Activated naive CD8-positive, alpha-beta T cell (primary cell): ENCODE results near the gene CNGB1.
A peak's percentile ranks its signal among the peaks of the same experiment; 100 is the strongest.

Source experiments
- H3K27ac Mint-ChIP-seq: one replicate; pipeline ENCODE4 v1.8.0; 2021; ENCODE audit warnings: mixed read lengths
- H3K27me3 Mint-ChIP-seq: one replicate; pipeline ENCODE4 v1.8.0; 2021; ENCODE audit warnings: mixed read lengths
- H3K36me3 Mint-ChIP-seq: one replicate; pipeline ENCODE4 v1.8.0; 2021; ENCODE audit warnings: mixed read lengths
- H3K4me1 Mint-ChIP-seq: one replicate; pipeline ENCODE4 v1.8.0; 2021; ENCODE audit warnings: low read depth, mixed read lengths
- H3K4me3 Mint-ChIP-seq: one replicate; pipeline ENCODE4 v1.8.0; 2021; ENCODE audit warnings: mild to moderate bottlenecking, mixed read lengths
- H3K9me3 Mint-ChIP-seq: one replicate; pipeline ENCODE4 v1.8.0; 2021; ENCODE audit warnings: low read depth, mixed read lengths

The CNGB1 gene

GRCh38 chr16:57999971-58000705 lies 29.2 kb upstream of the CNGB1 start, which contains the start of gene ZNF319:
Gene ZNF319 (minus strand): TSS chr16:58000672. CDS start chr16:57998265, 2,407 bp downstream.
- Mint-ChIP-seq H3K9me3 (no peaks in the 10 kb centered on the region), H3K36me3 (peaks cover 2% of the 10 kb centered on the region), H3K4me3 (peak within 1 kb of the TSS; percentile 93), H3K27me3 (no peaks in the 10 kb centered on the region), H3K4me1 (peaks cover 64% of the 10 kb centered on the region), H3K27ac (peak within 1 kb of the TSS; percentile 87)

DNA sequence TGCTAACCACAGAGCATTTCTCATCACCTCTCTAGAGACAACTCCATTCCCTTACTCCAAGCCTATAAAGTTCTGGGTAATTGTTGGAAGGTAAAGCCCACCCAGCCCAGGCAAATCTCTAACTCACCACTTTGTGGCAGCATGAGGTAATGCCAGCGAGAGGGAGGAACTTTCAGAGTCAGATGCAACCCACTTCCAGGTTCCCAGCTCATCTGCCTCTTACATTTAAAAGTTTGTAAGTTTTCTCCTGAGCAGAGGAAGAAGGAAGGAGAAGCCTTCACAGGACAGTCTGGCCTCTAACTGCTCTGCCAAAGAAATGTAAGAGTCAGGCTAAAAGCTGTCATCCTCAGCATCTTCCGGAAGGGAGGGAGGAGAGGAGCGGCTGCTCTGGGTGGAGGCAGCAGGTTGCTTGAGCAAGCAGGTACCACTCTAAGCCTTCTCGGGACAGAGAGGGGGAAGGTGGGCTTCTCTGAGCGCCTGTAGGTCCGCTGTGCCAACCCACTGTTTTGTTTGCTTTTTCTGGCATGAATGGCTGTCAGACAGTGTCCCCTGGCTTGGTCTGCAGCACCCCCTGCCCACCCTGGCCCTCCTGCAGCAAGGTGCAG lies 28.5 kb upstream of the CNGB1 start:
- Mint-ChIP-seq H3K36me3 (peaks cover under 1% of the 10 kb centered on the region), H3K9me3 (no peaks in the 10 kb centered on the region), H3K4me1 (peaks cover 63% of the 10 kb centered on the region), H3K4me3 (peak overlapping the region; percentile 83), H3K27me3 (no peaks in the 10 kb centered on the region), H3K27ac (peak overlapping the region; percentile 78)

- H3K4me3 Mint-ChIP-seq: peak overlapping the region; percentile 83
- peak overlapping the region; percentile 78 for H3K27ac Mint-ChIP-seq
- no peaks in the 10 kb centered on the region for H3K27me3 Mint-ChIP-seq
- H3K9me3 Mint-ChIP-seq: no peaks in the 10 kb centered on the region
- peaks cover 62% of the 10 kb centered on the region for H3K4me1 Mint-ChIP-seq
- no peaks in the 10 kb centered on the region for H3K36me3 Mint-ChIP-seq
These were observed 28.1 kb upstream of the CNGB1 start for GRCh38 chr16:57998992-57999365.

DNA sequence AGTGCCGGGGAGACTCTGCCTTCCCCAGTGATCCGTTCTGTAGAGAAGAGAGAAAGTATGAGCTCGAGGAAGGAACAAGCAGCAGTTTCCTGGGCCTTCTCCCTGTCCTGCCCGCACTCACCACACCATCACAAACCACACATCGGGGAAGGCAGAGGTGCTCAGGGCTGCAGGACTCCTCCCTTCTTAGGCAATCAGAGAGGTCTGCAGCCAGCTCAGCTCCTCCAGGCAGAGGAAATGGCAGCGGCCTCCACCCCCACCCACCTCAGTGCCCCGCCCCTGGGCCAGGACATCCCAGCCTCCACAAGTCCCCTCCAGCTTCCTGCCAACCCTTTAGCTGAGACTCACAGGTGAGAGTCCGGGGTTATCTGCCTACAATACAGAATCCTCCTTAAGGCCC lies 27.6 kb upstream of the CNGB1 start:
- Mint-ChIP-seq H3K36me3 (no peaks in the 10 kb centered on the region), H3K9me3 (no peaks in the 10 kb centered on the region), H3K4me3 (peak overlapping the region; percentile 83), H3K27me3 (no peaks in the 10 kb centered on the region), H3K27ac (peak overlapping the region; percentile 81), H3K4me1 (peaks cover 59% of the 10 kb centered on the region)

- peaks cover 54% of the 10 kb centered on the region for H3K4me1 Mint-ChIP-seq
These were observed 26.8 kb upstream of the CNGB1 start for GRCh38 chr16:57997528-57998265.

GRCh38 chr16:57997176-57997527 lies 26.2 kb upstream of the CNGB1 start:
- Mint-ChIP-seq H3K4me1 (peaks cover 50% of the 10 kb centered on the region), H3K27me3 (no peaks in the 10 kb centered on the region), H3K27ac (no peak overlapping the region), H3K9me3 (no peaks in the 10 kb centered on the region), H3K36me3 (no peaks in the 10 kb centered on the region), H3K4me3 (peak overlapping the region; percentile 35)

More at GRCh38 chr16:57997528-57998265, 26.8 kb upstream of the CNGB1 start:
- Mint-ChIP-seq H3K9me3 (no peaks in the 10 kb centered on the region), H3K27ac (peak overlapping the region; percentile 81), H3K4me3 (peak overlapping the region; percentile 83), H3K27me3 (no peaks in the 10 kb centered on the region), H3K36me3 (no peaks in the 10 kb centered on the region)

DNA sequence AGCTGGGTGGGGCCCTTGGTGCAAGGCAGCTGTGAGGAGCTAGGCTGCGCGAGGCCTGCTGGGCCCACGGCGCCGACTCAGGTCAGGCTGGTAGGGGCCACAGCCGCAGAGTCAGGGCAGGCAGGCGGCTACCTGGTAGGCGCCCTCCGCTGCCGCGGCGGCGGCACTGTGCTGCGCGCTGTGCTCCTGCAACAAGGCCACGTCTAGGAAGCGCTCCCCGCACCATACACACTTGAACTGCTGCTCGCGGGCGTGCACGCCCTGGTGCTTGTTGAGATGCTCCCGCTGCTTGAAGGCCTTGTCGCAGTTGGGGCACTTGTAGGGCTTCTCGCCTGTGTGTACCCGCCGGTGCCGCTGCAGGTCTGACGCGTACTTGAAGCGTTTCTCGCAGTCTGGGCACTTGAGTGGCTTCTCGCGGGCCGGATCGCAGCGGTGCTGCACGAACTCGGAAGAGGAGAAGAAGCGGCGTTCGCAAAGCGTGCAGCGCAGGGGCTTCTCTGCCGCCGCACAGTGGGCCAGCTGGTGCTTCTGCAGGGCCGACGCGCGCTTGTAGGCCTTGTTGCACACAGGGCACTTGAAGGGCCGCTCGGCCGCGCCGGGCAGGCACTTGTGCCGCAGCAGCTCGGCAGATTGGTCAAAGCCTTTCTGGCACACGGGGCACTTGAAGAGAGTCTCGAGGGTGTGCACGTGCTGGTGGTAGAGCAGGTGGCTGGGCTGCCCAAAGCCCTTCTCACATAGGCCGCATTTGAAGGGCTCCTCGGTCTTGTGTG lies 25.7 kb upstream of the CNGB1 start:
- Mint-ChIP-seq H3K27me3 (no peaks in the 10 kb centered on the region), H3K4me3 (no peak overlapping the region), H3K9me3 (no peaks in the 10 kb centered on the region), H3K36me3 (no peaks in the 10 kb centered on the region), H3K27ac (no peak overlapping the region), H3K4me1 (peaks cover 45% of the 10 kb centered on the region)

- Mint-ChIP-seq H3K36me3 (no peaks in the 10 kb centered on the region), H3K4me3 (no peak overlapping the region), H3K4me1 (peaks cover 42% of the 10 kb centered on the region), H3K9me3 (no peaks in the 10 kb centered on the region), H3K27ac (peak overlapping the region; percentile 64), H3K27me3 (no peaks in the 10 kb centered on the region)
These were observed 24.9 kb upstream of the CNGB1 start for GRCh38 chr16:57995721-57996405.

- Mint-ChIP-seq H3K4me3 (no peak overlapping the region), H3K27me3 (no peaks in the 10 kb centered on the region), H3K4me1 (peaks cover 42% of the 10 kb centered on the region), H3K36me3 (no peaks in the 10 kb centered on the region), H3K9me3 (no peaks in the 10 kb centered on the region), H3K27ac (peak overlapping the region; percentile 78)
These were observed 23.9 kb upstream of the CNGB1 start for GRCh38 chr16:57994778-57995177.

GRCh38 chr16:57994361-57994760 lies 23.4 kb upstream of the CNGB1 start:
- Mint-ChIP-seq H3K36me3 (no peaks in the 10 kb centered on the region), H3K27me3 (no peaks in the 10 kb centered on the region), H3K4me3 (no peak overlapping the region), H3K27ac (peak overlapping the region; percentile 78), H3K9me3 (no peaks in the 10 kb centered on the region), H3K4me1 (peaks cover 40% of the 10 kb centered on the region)

DNA sequence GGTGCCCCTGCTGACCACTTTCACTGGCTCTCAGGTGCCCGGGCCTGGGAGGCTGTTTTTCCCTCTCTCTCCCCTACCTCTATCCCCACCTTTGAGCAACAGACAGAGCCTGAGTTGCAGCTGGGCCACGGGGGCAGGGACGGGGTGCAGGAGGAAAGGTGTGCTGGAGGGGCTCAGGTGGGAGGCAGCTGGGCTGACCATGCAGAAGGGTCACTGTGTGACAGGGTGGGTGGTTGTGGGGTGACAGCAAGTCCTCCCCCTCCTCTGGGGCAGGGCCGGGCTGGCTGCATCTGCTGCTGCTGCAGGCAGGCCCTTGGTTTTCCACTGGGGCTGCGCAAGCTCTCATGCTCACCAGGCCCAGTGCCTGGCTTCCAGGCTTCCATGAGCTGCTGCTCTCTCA lies 23.0 kb upstream of the CNGB1 start:
- no peak overlapping the region for H3K4me3 Mint-ChIP-seq
- H3K27me3 Mint-ChIP-seq: no peaks in the 10 kb centered on the region
- no peak overlapping the region for H3K27ac Mint-ChIP-seq
- H3K4me1 Mint-ChIP-seq: peaks cover 35% of the 10 kb centered on the region
- H3K9me3 Mint-ChIP-seq: no peaks in the 10 kb centered on the region
- H3K36me3 Mint-ChIP-seq: no peaks in the 10 kb centered on the region

GRCh38 chr16:57993438-57993837 lies 22.5 kb upstream of the CNGB1 start:
- Mint-ChIP-seq H3K4me1 (peaks cover 31% of the 10 kb centered on the region), H3K27me3 (no peaks in the 10 kb centered on the region), H3K36me3 (no peaks in the 10 kb centered on the region), H3K27ac (peak overlapping the region; percentile 54), H3K9me3 (no peaks in the 10 kb centered on the region), H3K4me3 (no peak overlapping the region)

DNA sequence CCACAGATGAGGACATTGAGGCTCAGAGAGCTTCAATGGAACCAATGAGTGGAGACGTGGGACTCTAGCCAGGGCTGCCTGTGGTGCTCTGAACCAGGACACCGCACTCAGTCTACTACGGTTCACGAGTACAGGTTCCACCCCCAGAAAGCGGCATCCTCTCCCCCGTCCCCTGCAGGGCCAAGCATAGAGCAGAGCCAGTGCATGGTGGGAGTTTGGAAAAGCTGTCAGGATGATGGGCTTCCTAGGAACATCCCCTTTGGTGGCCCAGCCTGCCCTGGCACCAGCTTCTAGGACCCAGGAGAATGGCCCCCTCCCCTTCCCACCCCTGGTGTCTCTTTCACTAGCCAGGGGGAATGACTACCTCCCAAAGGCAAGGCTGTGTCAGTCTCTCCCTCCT lies 21.2 kb upstream of the CNGB1 start:
- no peaks in the 10 kb centered on the region for H3K27me3 Mint-ChIP-seq
- no peak overlapping the region for H3K27ac Mint-ChIP-seq
- H3K36me3 Mint-ChIP-seq: no peaks in the 10 kb centered on the region
- H3K4me1 Mint-ChIP-seq: peaks cover 18% of the 10 kb centered on the region
- no peaks in the 10 kb centered on the region for H3K9me3 Mint-ChIP-seq
- H3K4me3 Mint-ChIP-seq: no peak overlapping the region

- H3K27ac Mint-ChIP-seq: no peak overlapping the region
- H3K27me3 Mint-ChIP-seq: no peaks in the 10 kb centered on the region
- no peaks in the 10 kb centered on the region for H3K9me3 Mint-ChIP-seq
- no peaks in the 10 kb centered on the region for H3K36me3 Mint-ChIP-seq
- H3K4me1 Mint-ChIP-seq: peaks cover 20% of the 10 kb centered on the region
- no peak overlapping the region for H3K4me3 Mint-ChIP-seq
These were observed 20.7 kb upstream of the CNGB1 start for GRCh38 chr16:57991551-57992059.
